DMS114 treated with DMSO at 0.1 percent for 48 hours (cell line): ENCODE data around the gene COTL1.
"Not testable (repeated sequence)": the region's sequence is repeated elsewhere in the genome, so short reads cannot be mapped to it uniquely, and the experiment has no call there.

ENCODE experiments used
- DNase-seq: peaks from one replicate; lab custom pipeline; 2025; ENCODE audit not compliant: unreplicated experiment; lab: John Stamatoyannopoulos, UW

The COTL1 gene

DNA sequence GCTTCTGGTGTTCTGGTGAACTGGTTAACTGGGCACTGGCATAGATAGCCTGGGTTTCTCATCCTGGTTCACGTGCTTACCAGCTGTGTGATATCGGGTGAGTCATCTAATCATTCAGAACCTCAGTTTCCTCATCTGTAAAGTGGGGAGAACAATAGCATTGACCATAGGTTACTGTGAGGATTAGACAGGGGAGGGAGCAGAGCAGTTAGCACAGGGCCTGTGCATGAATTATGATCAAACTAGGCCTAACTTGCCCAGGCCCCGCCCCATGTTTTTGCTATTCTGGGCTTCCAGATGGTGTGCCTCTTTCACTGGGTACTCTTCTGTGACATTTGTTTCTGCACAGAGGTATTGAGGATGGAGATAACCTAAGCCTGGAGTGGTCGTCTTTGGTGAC is 25.8 kb upstream of the COTL1 start:
- DNase-seq, result no peak

- no peak for DNase-seq
Measured at GRCh38 chr16:84643180-84643583, 25.3 kb upstream of the COTL1 start.

DNA sequence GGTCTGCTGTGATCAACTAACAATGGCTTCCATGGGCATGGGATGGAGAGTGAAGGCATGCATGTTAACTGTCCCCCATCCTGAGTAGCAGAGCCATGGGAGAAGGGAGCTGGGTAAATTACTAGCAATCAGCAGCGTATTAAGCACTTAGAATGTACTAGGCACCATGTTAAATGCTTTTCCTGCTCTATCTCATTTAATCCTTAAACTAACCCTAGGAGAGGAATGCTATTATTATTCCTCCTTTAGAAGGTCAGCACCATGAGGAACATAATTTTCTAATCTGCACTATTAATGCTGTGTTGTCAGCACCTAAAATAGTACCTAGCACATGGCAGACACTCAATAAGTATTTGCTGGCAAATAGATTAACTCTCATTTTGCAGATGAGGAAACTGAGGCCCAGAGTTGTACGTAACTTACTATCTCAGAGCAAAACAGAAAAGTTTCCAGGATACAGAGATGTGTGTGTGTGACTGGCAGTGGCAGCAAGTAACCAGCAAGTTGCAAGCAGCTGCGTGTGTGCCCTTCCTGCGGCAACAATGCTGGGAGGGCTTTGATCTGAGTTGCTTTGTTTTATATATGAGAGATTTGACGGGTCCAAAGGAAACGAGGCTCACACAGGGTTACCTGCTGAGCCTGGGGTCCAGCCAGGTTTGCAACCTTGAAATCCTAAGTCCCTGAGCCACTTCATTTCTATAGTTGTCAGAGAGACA is 23.9 kb upstream of the COTL1 start:
- DNase-seq, result no peak

DNA sequence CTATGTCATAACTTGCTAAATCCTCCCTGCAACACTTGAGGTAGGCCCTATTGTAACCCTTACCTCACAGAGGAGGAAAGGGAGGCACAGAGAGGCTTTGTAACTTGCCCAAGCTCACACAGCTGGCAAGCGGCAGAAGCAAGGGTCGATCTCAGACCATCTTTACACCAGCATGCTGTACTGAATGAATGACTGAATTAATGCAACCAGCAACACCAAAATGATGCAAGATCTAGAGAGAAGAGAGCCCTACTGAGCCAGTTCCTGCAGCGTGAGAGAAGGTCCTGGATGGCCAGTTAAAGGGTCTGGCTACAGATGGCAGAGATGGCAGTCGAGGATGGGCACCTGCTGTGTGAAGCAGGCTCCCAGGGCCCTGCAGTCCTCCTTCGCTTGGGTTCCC is 22.3 kb upstream of the COTL1 start:
- no peak for DNase-seq

- no peak for DNase-seq
Measured at GRCh38 chr16:84638231-84638806, 20.4 kb upstream of the COTL1 start.

- no peak for DNase-seq
Measured at GRCh38 chr16:84637709-84638108, 19.8 kb upstream of the COTL1 start.

DNA sequence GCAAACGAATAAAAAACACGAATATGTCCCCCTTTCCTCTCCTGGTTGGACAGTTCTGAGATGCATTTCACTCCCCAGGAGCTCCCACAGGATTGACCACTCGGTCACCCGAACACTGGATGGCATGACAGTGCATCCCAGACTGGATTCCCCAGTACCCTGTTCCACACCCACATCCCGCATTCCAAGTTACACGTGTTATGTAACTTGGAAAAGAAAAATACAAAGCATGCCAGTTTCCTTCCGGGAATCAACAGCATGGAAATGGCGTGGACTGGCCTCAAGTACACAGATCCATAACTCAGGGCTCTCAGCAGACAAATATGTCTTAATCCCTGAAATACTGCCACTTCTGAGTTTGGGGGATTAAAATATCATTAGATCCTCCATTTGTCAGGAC is 17.8 kb upstream of the COTL1 start:
- DNase-seq, result no peak

DNA sequence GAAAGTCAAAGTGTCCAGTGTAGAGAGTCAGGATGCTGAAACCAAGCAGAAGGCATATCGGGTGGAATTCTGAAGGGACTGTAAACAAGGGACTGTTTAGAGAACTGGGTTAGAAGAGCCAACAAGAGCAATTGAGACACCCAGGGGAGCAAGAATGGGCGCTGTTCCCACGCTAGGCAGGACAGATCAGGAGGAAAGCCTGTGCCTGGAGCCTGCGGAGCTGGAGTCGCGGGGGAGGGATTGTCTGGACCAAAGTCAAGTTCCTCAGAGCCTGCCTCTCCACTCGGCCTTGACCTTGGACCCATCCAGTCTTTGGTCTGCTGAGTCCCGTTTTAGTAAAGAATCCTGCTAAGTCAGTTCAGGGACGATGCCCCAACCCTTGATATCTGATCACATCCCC is 15.7 kb upstream of the COTL1 start:
- no peak for DNase-seq

GRCh38 chr16:84632862-84633261 is 15.0 kb upstream of the COTL1 start:
- DNase-seq, result not testable (repeated sequence)

DNA sequence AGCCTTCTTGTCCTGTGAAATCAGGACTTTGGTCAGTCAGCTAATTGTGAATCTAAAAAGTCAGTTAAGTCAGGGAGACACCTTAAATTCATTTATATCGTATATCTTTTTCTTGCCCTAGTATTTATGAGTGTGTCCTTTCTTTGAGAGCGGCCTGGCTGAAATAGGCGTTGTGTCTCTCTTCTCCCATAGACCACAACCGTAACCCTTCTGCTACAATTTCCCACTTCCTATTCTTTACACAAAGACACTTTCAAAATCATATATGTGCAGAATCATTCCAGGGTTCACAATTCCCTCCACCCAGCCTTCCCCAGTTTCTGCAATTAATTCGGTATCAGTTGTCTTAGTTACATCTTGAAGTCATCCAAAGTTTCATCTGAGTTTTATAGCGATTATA is 14.0 kb upstream of the COTL1 start:
- no peak for DNase-seq

DNA sequence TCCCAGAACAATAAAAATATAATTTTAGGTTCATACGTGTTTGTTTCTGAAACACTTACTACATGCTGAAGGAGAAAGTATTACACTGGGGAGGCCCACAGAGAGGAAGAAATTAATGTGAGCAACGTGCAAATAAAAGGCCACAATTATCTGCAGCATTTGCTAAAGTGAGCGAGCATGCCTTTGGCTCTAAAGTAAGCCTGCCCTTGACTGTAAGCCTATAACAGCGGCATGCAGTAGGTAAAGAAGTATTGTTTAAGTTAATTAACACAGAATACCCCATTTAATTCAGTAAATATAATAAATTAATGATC is 13.2 kb upstream of the COTL1 start:
- DNase-seq, result no peak

- DNase-seq, result no peak
Measured at GRCh38 chr16:84630446-84631152, 12.7 kb upstream of the COTL1 start.

DNA sequence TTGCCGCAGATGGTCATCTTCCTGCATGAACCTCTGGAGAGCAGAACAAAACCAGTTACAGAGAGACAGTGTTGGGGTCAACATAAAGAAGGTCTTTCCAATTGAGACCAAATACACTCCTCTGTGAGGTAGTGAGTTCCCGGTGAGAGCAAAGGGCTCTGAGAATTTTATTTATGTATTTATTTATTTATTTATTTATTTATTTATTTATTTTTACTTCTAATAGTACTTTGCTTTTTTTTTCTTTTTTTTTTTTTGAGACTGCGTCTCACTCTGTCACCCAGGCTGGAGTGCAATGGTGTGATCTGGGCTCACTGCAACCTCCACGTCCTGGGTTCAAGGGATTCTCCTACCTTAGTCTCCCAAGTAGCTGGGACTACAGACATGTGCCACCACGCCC is 12.1 kb upstream of the COTL1 start:
- DNase-seq, result no peak

DNA sequence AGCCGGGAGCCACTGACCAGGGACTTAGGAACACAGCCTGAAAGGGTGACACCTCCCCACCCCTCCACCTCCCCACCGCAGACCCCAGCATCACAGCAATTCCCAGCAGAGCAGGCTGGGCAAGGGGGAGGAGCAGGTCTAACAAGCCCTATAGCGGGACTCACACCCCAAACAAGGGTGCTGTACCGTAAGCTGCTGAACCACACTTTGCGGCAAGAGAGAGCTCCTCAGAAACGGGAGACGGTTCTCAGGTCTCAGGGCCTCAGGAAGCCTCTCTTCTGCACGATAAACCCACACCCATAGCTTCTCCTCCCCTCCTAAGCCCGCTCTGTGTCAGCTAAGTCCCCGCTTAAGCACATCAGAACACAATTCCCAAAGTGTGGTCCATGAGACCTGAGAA is 11.7 kb upstream of the COTL1 start:
- no peak for DNase-seq

DNA sequence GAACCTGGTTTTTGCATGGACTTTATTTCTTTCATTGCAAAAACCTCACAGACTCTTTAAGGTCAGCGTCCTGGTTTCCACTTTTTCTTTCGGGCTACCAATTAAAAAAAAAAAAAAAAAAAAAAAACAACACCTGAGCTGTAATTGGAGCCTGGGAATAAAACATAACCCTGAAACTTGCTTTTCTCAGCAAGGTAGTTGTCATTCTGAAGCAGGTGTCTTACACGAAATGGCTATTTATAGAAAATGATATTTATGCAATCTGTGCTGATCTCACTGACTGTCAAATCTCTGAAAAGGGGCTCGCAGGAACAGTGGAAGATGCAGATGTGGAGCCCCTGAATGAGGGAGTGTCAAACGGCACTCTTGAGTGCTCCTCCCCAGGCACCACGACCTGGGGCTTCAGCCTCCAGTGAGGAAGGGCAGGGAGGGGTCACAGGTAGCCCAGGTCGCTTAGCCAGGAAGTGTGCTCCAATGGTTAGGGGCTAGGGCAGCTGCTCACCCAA is 10.4 kb upstream of the COTL1 start:
- DNase-seq, result no peak

DNA sequence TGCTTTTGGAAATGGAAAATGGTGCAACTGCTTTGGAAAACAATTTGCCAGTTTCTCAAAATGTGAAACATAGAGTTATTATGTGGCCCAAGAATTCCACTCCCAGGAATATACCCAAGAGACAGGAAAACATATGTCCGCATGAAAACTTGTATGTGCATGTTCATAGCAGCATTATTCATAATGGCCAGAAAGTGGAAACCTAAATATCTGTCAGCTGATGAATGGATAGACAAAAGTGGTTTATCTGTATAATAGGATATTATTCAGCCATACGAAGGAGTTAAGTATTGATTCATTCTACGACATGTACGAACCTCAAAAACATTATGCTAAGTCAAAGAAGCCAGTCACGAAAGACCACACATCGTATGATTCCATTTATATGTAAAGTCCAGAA is 7.7 kb upstream of the COTL1 start:
- no peak for DNase-seq

- not testable (repeated sequence) for DNase-seq
Measured at GRCh38 chr16:84620913-84621312, 3.0 kb upstream of the COTL1 start.

DNA sequence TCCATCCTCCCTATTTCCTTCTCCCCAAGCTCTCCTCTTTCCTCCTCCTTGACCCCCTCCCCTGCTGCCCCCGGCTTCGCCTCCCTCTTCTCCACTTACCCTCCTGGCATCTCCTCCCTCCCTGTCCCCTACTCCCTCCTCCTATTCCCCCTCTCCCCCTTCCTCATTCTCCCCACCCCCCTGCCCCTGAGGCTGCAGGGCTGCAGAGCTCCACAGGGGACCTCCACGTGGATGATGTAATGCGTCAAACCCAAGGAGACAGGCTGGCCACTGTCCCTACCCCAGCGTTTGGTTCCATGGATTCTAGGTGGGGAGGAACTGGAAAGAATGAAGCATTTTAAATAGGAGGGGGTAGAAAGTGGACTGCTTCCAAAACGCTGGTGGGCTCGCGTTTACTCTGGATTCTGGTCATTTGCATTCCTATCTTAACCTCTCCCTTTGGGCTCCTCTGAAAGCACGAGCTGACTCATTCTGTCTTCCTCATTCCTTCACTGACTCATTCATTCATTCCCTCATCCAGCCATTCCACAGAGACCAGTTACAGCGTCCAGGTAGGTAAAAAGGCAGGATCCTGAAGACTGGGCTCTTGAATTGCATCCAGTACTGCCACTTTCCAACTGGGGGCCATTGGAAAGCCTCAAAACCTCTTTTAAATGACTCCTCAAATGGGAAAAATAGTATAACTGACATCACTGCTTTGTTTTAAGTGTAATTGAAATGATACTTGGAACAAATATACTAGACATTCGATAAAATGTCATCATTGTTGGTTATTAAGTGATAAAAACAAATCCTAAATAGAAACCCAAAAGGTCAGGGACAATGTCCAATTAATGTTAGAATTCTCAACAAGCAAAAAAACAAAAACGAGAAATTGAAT is 943 bp upstream of the COTL1 start:
- no peak for DNase-seq

GRCh38 chr16:84617041-84617790 is 662 bp downstream of the COTL1 start:
- DNase-seq, result no peak

DNA sequence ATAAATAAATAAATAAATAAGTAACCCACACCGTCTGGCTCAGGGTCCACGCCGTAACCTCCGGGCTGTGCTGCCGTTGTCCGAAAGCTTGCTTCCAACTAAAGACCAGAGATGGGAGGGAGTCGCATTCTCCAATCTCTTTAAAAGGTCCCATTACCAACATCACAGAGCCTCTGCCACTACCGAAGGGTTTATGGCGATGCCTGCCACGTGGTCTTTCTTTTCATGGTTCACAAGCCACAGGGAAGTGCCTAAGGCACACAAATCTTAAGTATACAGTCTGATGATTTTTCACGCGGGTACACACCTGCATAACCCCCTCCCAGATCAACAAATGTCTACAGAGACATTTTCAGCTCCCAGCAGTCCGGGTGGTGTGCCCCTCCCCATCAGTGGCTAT is 1.4 kb downstream of the COTL1 start:
- DNase-seq, result no peak
